Upper lobe of right lung (tissue), 1 donor: Measurements from ENCODE around the gene L3MBTL3. TPM values are rescaled to one million over a fixed set of nuclear protein-coding genes. Genes with fewer than 3 reads are reported as not detected.

Source experiments
- ATAC-seq: fragments of 200-7000 bp; cut with Tn5 transposase; one replicate; pipeline ENCODE4 v1.9.1; 2020; ENCODE audit warnings: mild to moderate bottlenecking, moderate library complexity
- DNase-seq: peaks from one replicate; pipeline ENCODE4 v3.0.0-alpha.2; 2020
- H3K27ac ChIP-seq: fragments of 200-600 bp; one replicate; pipeline ENCODE4 v1.8.0; 2022
- H3K27me3 ChIP-seq: fragments of 200-600 bp; one replicate; pipeline ENCODE4 v1.8.0; 2022; ENCODE audit warnings: mild to moderate bottlenecking
- H3K36me3 ChIP-seq: fragments of 200-600 bp; one replicate; pipeline ENCODE4 v1.8.0; 2022
- H3K4me1 ChIP-seq: fragments of 200-600 bp; one replicate; pipeline ENCODE4 v1.8.0; 2022
- H3K4me3 ChIP-seq: fragments of 200-600 bp; one replicate; pipeline ENCODE4 v1.8.0; 2022; ENCODE audit warnings: mild to moderate bottlenecking
- H3K9me3 ChIP-seq: fragments of 200-600 bp; one replicate; pipeline ENCODE4 v1.8.0; 2022
- CTCF ChIP-seq: fragments of 200-600 bp; IDR thresholded peaks from one replicate; pipeline ENCODE4 v1.8.0; 2022; ENCODE audit warnings: antibody characterized with exemption
- intact Hi-C: fragments of 100-400 bp; cut with DNase I; formaldehyde crosslinking; loops from one replicate; pipeline ENCODE4 v1.11.0; 2022
- total RNA-seq: library from RNA; stranded (reverse); fragmentation: NEBNext Ultra II Directional; extraction: Animal tissue kit (Norgen Biotek cat#: 25700); gene quantifications from one replicate; pipeline ENCODE4 v1.2.1, GENCODE V29; 2021
- donor health status: DM: no; HTN: yes; CAD: no; lungs with severe emphysema.

The L3MBTL3 gene
- total RNA-seq, 1 donor from 2014 or later: 6.3 TPM

DNA sequence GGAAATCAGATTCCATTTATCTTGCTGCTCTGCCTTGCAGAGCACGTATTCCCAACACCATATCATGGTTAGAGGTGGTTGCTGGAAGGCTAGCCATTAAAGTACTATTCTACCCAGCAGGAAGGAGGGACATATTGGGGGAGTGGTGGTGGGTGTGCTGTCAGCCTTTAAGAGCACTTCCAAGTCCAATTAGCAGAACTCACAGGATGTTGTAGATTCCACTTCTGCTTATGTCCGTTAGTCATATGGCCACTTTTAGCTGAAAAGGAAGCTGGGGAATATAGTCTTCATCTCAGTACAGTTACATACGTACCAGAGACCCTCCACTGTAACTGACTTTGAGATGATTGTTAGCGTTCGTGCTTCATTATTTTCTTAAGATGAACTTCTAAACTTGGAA, 109.9 kb downstream of the L3MBTL3 start:
- H3K9me3 ChIP-seq: no peaks in the 10 kb centered on the region
- ATAC-seq (no peak), DNase-seq (no peak)
- no peaks in the 10 kb centered on the region for H3K36me3 ChIP-seq
- no peak overlapping the region for H3K27ac ChIP-seq
- H3K27me3 ChIP-seq: no peaks in the 10 kb centered on the region
- no peak for TF ChIP-seq CTCF
- no peak overlapping the region for H3K4me3 ChIP-seq
- intact Hi-C loops: no loop called here
- no peaks in the 10 kb centered on the region for H3K4me1 ChIP-seq

- no peaks in the 10 kb centered on the region for H3K9me3 ChIP-seq
- no peak overlapping the region for H3K4me3 ChIP-seq
- intact Hi-C loops: no loop called here
- no peak overlapping the region for H3K27ac ChIP-seq
- H3K36me3 ChIP-seq: no peaks in the 10 kb centered on the region
- no peak for DNase-seq
- TF ChIP-seq CTCF: no peak
- ATAC-seq: no peak
- H3K4me1 ChIP-seq: no peaks in the 10 kb centered on the region
- no peaks in the 10 kb centered on the region for H3K27me3 ChIP-seq
Observed at GRCh38 chr6:130129762-130130246, 111.4 kb downstream of the L3MBTL3 start.

DNA sequence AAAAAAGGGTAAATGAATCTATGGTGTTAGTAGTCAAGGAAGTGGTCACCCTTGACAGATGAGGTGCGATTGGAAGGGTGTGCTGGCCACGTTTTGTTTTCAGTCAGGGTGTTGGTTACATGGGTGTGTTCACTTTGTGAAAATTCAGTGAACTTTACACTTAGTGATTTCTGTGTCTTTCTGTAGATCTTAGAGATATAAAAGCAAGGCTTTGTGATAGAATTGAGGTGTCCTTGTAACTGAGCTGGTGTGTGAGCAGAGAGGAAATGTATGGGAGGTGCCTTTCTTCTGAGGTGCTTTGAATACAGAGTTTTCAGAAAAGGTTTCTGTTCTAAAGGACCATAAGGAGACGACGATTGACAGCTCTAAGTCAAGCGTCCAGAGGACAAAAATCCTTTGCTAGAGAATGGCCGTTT, 113.9 kb downstream of the L3MBTL3 start:
- no peaks in the 10 kb centered on the region for H3K36me3 ChIP-seq
- H3K27me3 ChIP-seq: no peaks in the 10 kb centered on the region
- intact Hi-C loops: no loop called here
- no peaks in the 10 kb centered on the region for H3K4me1 ChIP-seq
- H3K4me3 ChIP-seq: no peak overlapping the region
- no peaks in the 10 kb centered on the region for H3K9me3 ChIP-seq
- TF ChIP-seq CTCF: no peak
- H3K27ac ChIP-seq: no peak overlapping the region
- DNase-seq: no peak
- peak; percentile 45 for ATAC-seq

GRCh38 chr6:130134582-130134981, 116.2 kb downstream of the L3MBTL3 start:
- no peak for ATAC-seq
- Histone ChIP-seq H3K36me3 (no peaks in the 10 kb centered on the region), H3K4me3 (no peak overlapping the region), H3K4me1 (no peaks in the 10 kb centered on the region), H3K27me3 (no peaks in the 10 kb centered on the region), H3K9me3 (no peaks in the 10 kb centered on the region), H3K27ac (no peak overlapping the region)
- TF ChIP-seq CTCF: no peak
- DNase-seq: no peak
- intact Hi-C loops: no loop called here

DNA sequence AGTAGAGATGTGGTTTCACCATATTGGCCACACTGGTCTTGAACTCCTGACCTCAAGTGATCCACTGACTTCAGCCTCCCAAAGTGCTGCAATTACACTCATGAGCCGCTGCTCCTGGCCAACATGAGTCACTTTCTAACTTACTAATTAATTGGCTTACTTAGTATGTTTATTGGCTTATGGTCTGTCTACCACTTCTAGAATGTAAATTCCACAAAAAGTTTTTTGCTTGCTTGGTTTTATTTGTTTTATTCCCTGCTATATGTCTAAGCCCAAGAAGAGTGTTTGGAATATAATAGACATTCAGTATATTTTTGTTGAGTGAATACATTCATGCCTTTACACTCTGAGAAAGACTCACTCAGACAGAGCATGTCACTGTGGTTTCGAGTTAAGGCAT, 118.4 kb downstream of the L3MBTL3 start:
- ATAC-seq: no peak
- no peak for TF ChIP-seq CTCF
- H3K27ac ChIP-seq: no peak overlapping the region
- no peaks in the 10 kb centered on the region for H3K36me3 ChIP-seq
- no peaks in the 10 kb centered on the region for H3K9me3 ChIP-seq
- no peak for DNase-seq
- intact Hi-C loops: no loop called here
- no peaks in the 10 kb centered on the region for H3K4me1 ChIP-seq
- no peak overlapping the region for H3K4me3 ChIP-seq
- no peaks in the 10 kb centered on the region for H3K27me3 ChIP-seq
